HEK293 (cell line): Measurements from ENCODE around the gene DLG3.

Experiments used
- YY1 ChIP-seq: fragments of 450-650 bp; formaldehyde crosslinking; IDR thresholded peaks from 2 replicates; pipeline ENCODE4 v1.5.1; 2018; ENCODE audit warnings: missing biosample characterization, missing genetic modification characterization
- ZFP69B ChIP-seq: fragments of 450-650 bp; formaldehyde crosslinking; IDR thresholded peaks from 2 replicates; pipeline ENCODE4 v1.5.1; 2016; ENCODE audit warnings: missing biosample characterization, missing genetic modification characterization
- ZNF19 ChIP-seq: fragments of 450-650 bp; formaldehyde crosslinking; IDR thresholded peaks from 2 replicates; pipeline ENCODE4; 2016; ENCODE audit warnings: missing biosample characterization, missing genetic modification characterization, low read depth
- ZNF274 ChIP-seq, 2 experiments: fragments of 200-500 bp in 1 of 2; fragments of 450-650 bp in 1 of 2; sonication (Bioruptor generic) in 1 of 2; formaldehyde crosslinking in 1 of 2; IDR thresholded peaks; 2 replicates each; pipeline versions ENCODE4 v1.5.1 to v1.6.1; 2014 to 2016; ENCODE audit warnings: borderline replicate concordance in 1 of 2, inconsistent platforms in 1 of 2, low read length in 1 of 2, missing biosample characterization in 1 of 2, missing genetic modification characterization in 1 of 2
- ZNF76 ChIP-seq: fragments of 450-650 bp; formaldehyde crosslinking; IDR thresholded peaks from 2 replicates; pipeline ENCODE4; 2016; ENCODE audit warnings: low read depth, missing biosample characterization, missing genetic modification characterization, borderline replicate concordance
- TF ChIP-seq, protein P1 (sequence below): fragments of 450-650 bp; formaldehyde crosslinking; IDR thresholded peaks from 2 replicates; pipeline ENCODE4 v1.5.1; 2016; ENCODE audit warnings: missing biosample characterization, missing genetic modification characterization
- TF ChIP-seq, protein P2 (sequence below): fragments of 450-650 bp; formaldehyde crosslinking; IDR thresholded peaks from 2 replicates; pipeline ENCODE4 v1.5.1; 2016; ENCODE audit warnings: missing biosample characterization, missing genetic modification characterization

DNA sequence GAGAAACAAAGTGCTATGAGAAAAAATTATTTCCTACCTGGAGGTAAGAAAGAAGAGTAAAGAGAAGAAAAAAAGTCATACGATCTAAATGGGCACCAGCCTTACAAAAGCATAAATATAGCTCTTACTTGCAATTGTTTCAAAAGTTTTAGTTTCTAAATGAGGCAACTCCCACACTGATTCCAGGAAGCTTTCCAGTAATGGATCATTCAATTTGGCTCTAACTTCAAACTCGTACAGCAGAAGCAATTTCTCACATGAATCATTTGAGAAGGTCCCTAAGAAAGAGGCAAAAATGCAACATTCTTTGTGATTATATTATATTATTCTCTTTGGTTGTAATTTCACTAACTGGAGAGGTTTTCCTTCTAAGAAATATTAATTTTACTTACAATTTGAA lies 109.9 kb downstream of the DLG3 start:
- no peak for TF ChIP-seq YY1 (tag by site-specific recombination)
- TF ChIP-seq, protein P1, sequence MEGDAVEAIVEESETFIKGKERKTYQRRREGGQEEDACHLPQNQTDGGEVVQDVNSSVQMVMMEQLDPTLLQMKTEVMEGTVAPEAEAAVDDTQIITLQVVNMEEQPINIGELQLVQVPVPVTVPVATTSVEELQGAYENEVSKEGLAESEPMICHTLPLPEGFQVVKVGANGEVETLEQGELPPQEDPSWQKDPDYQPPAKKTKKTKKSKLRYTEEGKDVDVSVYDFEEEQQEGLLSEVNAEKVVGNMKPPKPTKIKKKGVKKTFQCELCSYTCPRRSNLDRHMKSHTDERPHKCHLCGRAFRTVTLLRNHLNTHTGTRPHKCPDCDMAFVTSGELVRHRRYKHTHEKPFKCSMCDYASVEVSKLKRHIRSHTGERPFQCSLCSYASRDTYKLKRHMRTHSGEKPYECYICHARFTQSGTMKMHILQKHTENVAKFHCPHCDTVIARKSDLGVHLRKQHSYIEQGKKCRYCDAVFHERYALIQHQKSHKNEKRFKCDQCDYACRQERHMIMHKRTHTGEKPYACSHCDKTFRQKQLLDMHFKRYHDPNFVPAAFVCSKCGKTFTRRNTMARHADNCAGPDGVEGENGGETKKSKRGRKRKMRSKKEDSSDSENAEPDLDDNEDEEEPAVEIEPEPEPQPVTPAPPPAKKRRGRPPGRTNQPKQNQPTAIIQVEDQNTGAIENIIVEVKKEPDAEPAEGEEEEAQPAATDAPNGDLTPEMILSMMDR, result no peak
- TF ChIP-seq ZNF19 (tag by site-specific recombination), result no peak
- TF ChIP-seq, protein P2, sequence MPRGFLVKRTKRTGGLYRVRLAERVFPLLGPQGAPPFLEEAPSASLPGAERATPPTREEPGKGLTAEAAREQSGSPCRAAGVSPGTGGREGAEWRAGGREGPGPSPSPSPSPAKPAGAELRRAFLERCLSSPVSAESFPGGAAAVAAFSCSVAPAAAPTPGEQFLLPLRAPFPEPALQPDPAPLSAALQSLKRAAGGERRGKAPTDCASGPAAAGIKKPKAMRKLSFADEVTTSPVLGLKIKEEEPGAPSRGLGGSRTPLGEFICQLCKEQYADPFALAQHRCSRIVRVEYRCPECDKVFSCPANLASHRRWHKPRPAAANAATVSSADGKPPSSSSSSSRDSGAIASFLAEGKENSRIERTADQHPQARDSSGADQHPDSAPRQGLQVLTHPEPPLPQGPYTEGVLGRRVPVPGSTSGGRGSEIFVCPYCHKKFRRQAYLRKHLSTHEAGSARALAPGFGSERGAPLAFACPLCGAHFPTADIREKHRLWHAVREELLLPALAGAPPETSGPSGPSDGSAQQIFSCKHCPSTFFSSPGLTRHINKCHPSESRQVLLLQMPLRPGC (tag by site-specific recombination), result no peak
- TF ChIP-seq ZNF274 (IDR thresholded peaks at IDR 0.05; ENCODE audit: low read length), result no peak
- TF ChIP-seq ZNF274 (tag by site-specific recombination; IDR thresholded peaks at IDR 0.05; ENCODE audit: borderline replicate concordance), result no peak
- TF ChIP-seq ZNF76 (tag by site-specific recombination), result no peak
- no peak for TF ChIP-seq ZFP69B (tag by site-specific recombination)
